GM18508 (cell line): ENCODE measurements around the gene ZMAT3.

Experiments
- ATAC-seq: cut with Tn5 transposase; IDR thresholded peaks from one replicate; pipeline ENCODE4 v1.9.1; 2021; ENCODE audit warnings: moderate number of reproducible peaks; ENCODE audit not compliant: insufficient read depth, unreplicated experiment

The ZMAT3 gene

GRCh38 chr3:179028408-179028807, 43.2 kb downstream of the ZMAT3 start:
- no peak for ATAC-seq

DNA sequence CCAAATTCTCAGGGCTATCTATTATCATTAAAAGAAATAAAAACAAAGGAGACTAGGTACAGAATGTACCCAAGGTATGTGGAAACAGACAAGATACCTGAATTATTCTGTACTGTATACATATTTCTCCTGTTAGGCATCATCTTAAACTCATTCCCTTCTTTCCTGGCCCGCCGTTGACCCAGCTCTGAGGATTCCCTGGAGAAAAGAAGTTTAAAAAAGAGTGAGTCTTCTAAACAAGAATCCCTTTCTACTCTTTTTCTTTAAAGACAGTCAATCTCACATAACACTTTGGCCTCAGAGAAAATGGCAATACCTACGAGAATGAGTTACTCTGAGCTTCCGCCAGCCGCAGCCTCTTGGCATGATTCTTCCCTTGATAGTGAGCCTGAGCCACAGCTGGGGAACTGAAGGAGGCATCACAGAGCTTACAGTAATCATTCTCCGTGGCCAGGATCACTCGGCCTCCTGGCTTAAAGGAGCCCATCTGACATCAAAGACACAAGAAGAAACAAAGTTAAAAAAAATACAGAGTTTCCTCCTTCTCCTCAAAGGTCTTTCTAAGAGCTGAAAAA, 44.2 kb downstream of the ZMAT3 start:
- ATAC-seq = no peak

DNA sequence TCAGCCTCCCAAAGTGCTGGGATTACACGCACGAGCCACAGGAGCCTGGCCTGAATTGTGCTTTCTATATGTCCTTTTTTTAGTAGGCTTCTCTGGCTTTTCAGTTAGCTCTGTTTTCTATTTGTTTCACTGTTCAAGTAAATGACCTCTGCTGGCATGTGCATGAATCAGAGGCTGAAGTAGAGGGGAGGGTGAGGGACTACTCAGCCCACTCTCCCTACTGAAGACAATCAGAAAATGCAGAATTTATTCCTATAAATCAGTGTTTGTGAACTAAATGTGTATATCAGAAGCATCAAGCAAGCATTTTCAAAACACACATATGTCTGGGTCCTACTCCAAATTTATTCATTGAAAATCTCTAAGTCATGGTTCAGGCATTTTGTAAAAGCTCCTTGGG, 45.0 kb downstream of the ZMAT3 start:
- no peak for ATAC-seq

- ATAC-seq = no peak
These were observed 50.3 kb downstream of the ZMAT3 start for GRCh38 chr3:179021119-179021903.

DNA sequence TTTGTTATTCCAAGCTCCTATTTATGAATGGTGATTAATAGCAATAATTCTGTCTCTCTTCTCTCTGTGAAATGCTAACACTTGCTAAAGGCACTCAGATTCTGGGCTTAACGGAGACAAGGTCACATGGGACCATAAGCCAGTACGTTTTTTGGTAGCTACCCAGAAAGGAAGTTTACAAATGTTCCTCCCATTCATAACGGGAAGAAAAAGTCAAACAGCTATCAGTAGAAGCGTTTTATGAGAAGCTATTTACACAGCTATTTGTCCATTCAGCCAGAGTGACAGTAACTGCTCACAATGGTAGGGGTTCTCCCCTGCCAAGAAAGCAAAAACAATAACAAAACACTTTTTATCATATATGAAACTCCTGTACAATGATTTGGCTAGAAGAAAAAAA, 51.5 kb downstream of the ZMAT3 start:
- no peak for ATAC-seq

- no peak for ATAC-seq
These were observed 52.8 kb downstream of the ZMAT3 start for GRCh38 chr3:179018808-179019207.

- peak; percentile 69 for ATAC-seq
These were observed 54.5 kb downstream of the ZMAT3 start for GRCh38 chr3:179016979-179017670.

- peak; percentile 65 for ATAC-seq
These were observed 56.0 kb downstream of the ZMAT3 start for GRCh38 chr3:179015551-179016020.

- ATAC-seq = no peak
These were observed 65.9 kb downstream of the ZMAT3 start for GRCh38 chr3:179005706-179006105.

GRCh38 chr3:179005213-179005612, 66.4 kb downstream of the ZMAT3 start:
- ATAC-seq = no peak

GRCh38 chr3:179000659-179001058, 71.0 kb downstream of the ZMAT3 start:
- ATAC-seq = no peak

- no peak for ATAC-seq
These were observed 71.5 kb downstream of the ZMAT3 start for GRCh38 chr3:179000144-179000543.

- ATAC-seq = no peak
These were observed 75.2 kb downstream of the ZMAT3 start for GRCh38 chr3:178996399-178996798.

- ATAC-seq = no peak
These were observed 81.3 kb downstream of the ZMAT3 start for GRCh38 chr3:178990293-178990692.

GRCh38 chr3:178989821-178990220, 81.8 kb downstream of the ZMAT3 start:
- ATAC-seq = no peak

- no peak for ATAC-seq
These were observed 83.9 kb downstream of the ZMAT3 start for GRCh38 chr3:178987745-178988144.

- no peak for ATAC-seq
These were observed 85.2 kb downstream of the ZMAT3 start for GRCh38 chr3:178986456-178986855.

DNA sequence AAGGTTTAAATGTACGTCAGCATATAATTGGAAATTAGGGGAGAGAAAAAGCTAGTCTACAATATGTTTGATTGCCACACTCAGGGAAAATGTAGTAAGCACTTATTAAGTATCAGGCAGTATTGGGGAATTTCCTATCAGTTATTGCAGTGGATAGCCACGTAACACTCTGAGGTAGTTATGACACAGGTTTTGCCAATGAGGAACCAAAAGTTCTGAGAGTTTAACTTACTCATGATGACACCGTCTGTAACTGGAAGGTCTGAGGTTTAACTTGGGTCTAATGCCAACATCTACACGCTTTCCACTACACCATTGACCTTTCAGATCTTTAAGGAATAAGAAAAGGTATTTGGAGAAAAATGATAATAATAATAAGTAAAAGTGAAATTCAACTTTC, 89.5 kb downstream of the ZMAT3 start:
- ATAC-seq = peak; percentile 96

- no peak for ATAC-seq
These were observed 96.3 kb downstream of the ZMAT3 start for GRCh38 chr3:178975320-178975719.

GRCh38 chr3:178971614-178972013, 100.0 kb downstream of the ZMAT3 start:
- ATAC-seq = no peak

DNA sequence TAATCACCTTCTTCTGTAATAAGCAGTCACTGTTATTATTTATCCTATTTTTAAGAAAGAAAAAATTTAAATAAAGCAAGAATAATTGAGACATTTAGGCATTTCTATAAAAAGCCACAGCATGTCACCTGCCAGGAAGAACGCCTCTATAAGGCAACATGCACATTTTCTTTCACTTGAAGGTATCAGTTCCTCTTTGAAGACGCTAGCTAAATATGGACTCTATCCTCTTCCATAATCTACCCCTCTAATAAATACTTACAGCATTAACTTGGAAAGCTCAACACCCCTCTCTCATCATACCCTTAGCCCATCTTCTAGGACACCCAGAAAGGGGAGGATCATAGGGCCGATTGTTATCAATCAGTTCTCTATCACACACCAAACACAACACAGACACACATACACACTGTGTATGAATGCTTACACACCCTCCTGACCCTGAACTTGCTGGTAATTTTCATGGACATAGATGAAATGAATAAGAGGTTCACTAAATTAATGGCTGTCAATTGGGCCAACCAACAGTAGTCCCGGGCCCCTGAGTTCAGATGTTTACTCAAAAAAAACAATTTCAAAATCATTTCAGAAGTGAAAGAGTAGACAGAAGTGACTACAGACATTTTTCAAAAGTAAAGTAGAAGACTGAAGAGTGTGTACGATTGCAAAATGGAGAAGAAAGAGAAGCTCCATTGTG, 102.5 kb downstream of the ZMAT3 start:
- peak; percentile 70 for ATAC-seq
